ENCODE measurements around the gene FTMT. TPM values are rescaled to one million over a fixed set of nuclear protein-coding genes. Genes with fewer than 3 reads are reported as not detected.

The FTMT gene
- total and polyA plus RNA-seq, 2 donors (not counting 1 experiment from before 2014, with no cell fraction given), result not detected

DNA sequence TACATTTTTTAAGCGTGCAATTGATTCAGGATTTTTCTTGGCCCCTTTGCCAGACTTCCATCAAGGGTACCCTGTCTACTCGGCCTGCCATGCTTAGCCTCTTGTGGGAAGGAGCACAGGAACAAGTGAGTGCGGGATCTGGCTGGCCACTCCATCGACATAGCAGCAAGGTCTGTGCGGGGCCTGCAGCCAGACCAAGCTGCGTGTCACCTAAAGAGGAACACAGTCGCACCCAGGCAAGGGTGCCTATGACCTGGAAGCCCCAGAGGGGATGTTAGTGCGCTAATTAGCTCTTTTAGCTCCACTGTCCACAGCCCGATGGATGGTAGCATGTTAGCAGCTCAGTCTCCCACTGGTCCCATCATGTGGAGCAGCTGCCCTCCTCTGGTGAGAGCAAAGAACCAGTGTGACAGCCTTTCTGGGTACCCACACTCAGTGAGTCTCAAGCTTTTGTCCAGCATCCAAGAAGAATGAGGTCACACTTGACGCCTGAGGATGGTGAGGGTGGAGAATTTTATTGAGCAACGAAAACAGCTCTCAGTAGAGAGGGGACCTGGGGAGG, 38.7 kb downstream of the FTMT start:
- Histone ChIP-seq H3K27ac (ENCODE audit: insufficient read depth, low read length) (no peak overlapping the region), H3K4me3 (replicated peaks in 1 of 4; ENCODE audit: control extremely low read depth in 1 of 4, insufficient read depth in 1 of 4, low read depth in 3 of 4, low read length in 4 of 4) (no peak overlapping the region), H4K20me1 (ENCODE audit: control insufficient read depth, extremely low read depth, insufficient read depth, low read length) (no peaks in the 10 kb centered on the region), H3K4me1 (ENCODE audit: control insufficient read depth, extremely low read depth, insufficient read depth, low read length) (no peaks in the 10 kb centered on the region), H2AFZ (ENCODE audit: low read length) (no peak overlapping the region), H3K9me3 (ENCODE audit: control insufficient read depth, insufficient read depth, low read depth, low read length) (no peaks in the 10 kb centered on the region), H3K27me3 (ENCODE audit: control insufficient read depth, insufficient read depth, low read length) (no peaks in the 10 kb centered on the region), H3K4me2 (ENCODE audit: extremely low read depth, insufficient read depth, low read length) (no peak overlapping the region), H3K79me2 (ENCODE audit: control insufficient read depth, insufficient read depth, low read length) (no peaks in the 10 kb centered on the region), H3K36me3 (ENCODE audit: control insufficient read depth, insufficient read depth, low read length) (no peaks in the 10 kb centered on the region), H3K9ac (ENCODE audit: insufficient read depth, low read length) (no peak overlapping the region)
- no peak for DNase-seq (ENCODE audit: low read depth in 2 of 2)
- TF ChIP-seq, protein P1, sequence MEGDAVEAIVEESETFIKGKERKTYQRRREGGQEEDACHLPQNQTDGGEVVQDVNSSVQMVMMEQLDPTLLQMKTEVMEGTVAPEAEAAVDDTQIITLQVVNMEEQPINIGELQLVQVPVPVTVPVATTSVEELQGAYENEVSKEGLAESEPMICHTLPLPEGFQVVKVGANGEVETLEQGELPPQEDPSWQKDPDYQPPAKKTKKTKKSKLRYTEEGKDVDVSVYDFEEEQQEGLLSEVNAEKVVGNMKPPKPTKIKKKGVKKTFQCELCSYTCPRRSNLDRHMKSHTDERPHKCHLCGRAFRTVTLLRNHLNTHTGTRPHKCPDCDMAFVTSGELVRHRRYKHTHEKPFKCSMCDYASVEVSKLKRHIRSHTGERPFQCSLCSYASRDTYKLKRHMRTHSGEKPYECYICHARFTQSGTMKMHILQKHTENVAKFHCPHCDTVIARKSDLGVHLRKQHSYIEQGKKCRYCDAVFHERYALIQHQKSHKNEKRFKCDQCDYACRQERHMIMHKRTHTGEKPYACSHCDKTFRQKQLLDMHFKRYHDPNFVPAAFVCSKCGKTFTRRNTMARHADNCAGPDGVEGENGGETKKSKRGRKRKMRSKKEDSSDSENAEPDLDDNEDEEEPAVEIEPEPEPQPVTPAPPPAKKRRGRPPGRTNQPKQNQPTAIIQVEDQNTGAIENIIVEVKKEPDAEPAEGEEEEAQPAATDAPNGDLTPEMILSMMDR (conservative IDR thresholded peaks at IDR 0.05 in 1 of 2, IDR thresholded peaks at IDR 0.05 in 1 of 2; ENCODE audit: low read depth in 1 of 2, low read length in 2 of 2), result no peak
- no peak for TF ChIP-seq EZH2 (IDR thresholded peaks at IDR 0.05; ENCODE audit: low read length, missing control alignments)

DNA sequence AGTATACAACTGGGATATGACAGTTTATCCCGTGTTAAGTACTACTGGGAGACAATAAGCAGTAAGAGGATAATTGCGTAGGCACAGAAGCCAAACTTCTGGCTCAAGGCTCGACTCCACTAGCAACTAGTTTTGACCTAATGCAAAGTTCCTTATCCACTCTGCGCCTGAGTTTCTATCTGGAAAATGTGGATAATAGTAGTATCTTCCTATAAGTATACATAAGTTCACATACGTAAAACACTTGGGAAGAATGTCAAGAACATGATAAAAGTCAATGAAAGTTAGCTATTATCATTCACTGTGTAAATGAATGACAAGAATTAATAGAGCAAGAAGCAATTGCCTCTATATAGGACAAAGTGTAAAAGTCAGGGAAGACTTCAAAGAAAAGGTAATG, 45.7 kb downstream of the FTMT start:
- Histone ChIP-seq H3K79me2 (ENCODE audit: control insufficient read depth, insufficient read depth, low read length) (no peaks in the 10 kb centered on the region), H3K27me3 (ENCODE audit: control insufficient read depth, insufficient read depth, low read length) (no peaks in the 10 kb centered on the region), H3K9ac (ENCODE audit: insufficient read depth, low read length) (no peak overlapping the region), H4K20me1 (ENCODE audit: control insufficient read depth, extremely low read depth, insufficient read depth, low read length) (no peaks in the 10 kb centered on the region), H3K4me1 (ENCODE audit: control insufficient read depth, extremely low read depth, insufficient read depth, low read length) (no peaks in the 10 kb centered on the region), H2AFZ (ENCODE audit: low read length) (no peak overlapping the region), H3K36me3 (ENCODE audit: control insufficient read depth, insufficient read depth, low read length) (no peaks in the 10 kb centered on the region), H3K27ac (ENCODE audit: insufficient read depth, low read length) (no peak overlapping the region), H3K4me2 (ENCODE audit: extremely low read depth, insufficient read depth, low read length) (no peak overlapping the region), H3K9me3 (ENCODE audit: control insufficient read depth, insufficient read depth, low read depth, low read length) (no peaks in the 10 kb centered on the region), H3K4me3 (replicated peaks in 1 of 4; ENCODE audit: control extremely low read depth in 1 of 4, insufficient read depth in 1 of 4, low read depth in 3 of 4, low read length in 4 of 4) (no peak overlapping the region)
- TF ChIP-seq, protein P1 (conservative IDR thresholded peaks at IDR 0.05 in 1 of 2, IDR thresholded peaks at IDR 0.05 in 1 of 2; ENCODE audit: low read depth in 1 of 2, low read length in 2 of 2), result no peak
- TF ChIP-seq EZH2 (IDR thresholded peaks at IDR 0.05; ENCODE audit: low read length, missing control alignments), result no peak
- no peak for DNase-seq (ENCODE audit: low read depth in 2 of 2)

DNA sequence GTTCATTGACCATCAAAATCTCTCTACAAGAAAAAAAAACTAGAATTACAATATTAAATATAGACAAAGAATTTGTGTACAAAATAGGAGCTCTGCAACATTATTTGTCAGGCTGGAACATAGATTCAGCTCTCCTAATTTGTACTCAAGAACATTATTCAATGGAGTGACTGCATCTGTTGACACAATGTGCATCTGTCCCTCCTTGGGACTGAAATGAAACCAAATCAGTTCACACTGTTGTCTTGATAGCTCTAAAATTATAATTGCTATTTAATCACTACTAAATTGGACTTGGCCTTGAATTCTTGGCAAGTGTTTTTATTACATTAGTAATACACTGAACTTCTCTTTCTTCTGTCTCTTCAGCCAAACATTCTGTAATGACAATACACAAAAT, 47.7 kb downstream of the FTMT start:
- Histone ChIP-seq H3K9ac (ENCODE audit: insufficient read depth, low read length) (no peak overlapping the region), H3K4me2 (ENCODE audit: extremely low read depth, insufficient read depth, low read length) (no peak overlapping the region), H3K79me2 (ENCODE audit: control insufficient read depth, insufficient read depth, low read length) (no peaks in the 10 kb centered on the region), H3K27ac (ENCODE audit: insufficient read depth, low read length) (no peak overlapping the region), H3K4me1 (ENCODE audit: control insufficient read depth, extremely low read depth, insufficient read depth, low read length) (no peaks in the 10 kb centered on the region), H3K9me3 (ENCODE audit: control insufficient read depth, insufficient read depth, low read depth, low read length) (no peaks in the 10 kb centered on the region), H3K4me3 (replicated peaks in 1 of 4; ENCODE audit: control extremely low read depth in 1 of 4, insufficient read depth in 1 of 4, low read depth in 3 of 4, low read length in 4 of 4) (no peak overlapping the region), H2AFZ (ENCODE audit: low read length) (no peak overlapping the region), H3K27me3 (ENCODE audit: control insufficient read depth, insufficient read depth, low read length) (no peaks in the 10 kb centered on the region), H3K36me3 (ENCODE audit: control insufficient read depth, insufficient read depth, low read length) (no peaks in the 10 kb centered on the region), H4K20me1 (ENCODE audit: control insufficient read depth, extremely low read depth, insufficient read depth, low read length) (no peaks in the 10 kb centered on the region)
- no peak for TF ChIP-seq EZH2 (IDR thresholded peaks at IDR 0.05; ENCODE audit: low read length, missing control alignments)
- TF ChIP-seq, protein P1 (conservative IDR thresholded peaks at IDR 0.05 in 1 of 2, IDR thresholded peaks at IDR 0.05 in 1 of 2; ENCODE audit: low read depth in 1 of 2, low read length in 2 of 2), result no peak
- DNase-seq (ENCODE audit: low read depth in 2 of 2), result no peak

Other genes with a start within 250 kb of the FTMT start
- gene SRFBP1, start 110.1 kb downstream of the FTMT start, total RNA-seq, result 14.9 and 18.5 TPM in 2 replicates
- 7.0 and 8.0 TPM in 2 replicates for gene SRFBP1, start 110.1 kb downstream of the FTMT start, polyA plus RNA-seq
- gene LOX, start 226.4 kb downstream of the FTMT start, total RNA-seq, result 33.4 and 81.9 TPM in 2 replicates
- gene LOX, start 226.4 kb downstream of the FTMT start, polyA plus RNA-seq, result 136 and 336 TPM in 2 replicates

All from fibroblast of lung (primary cell).